PC-3 (cell line): ENCODE measurements around the gene CHST14. TPM values are rescaled to one million over a fixed set of nuclear protein-coding genes. Genes with fewer than 3 reads are reported as not detected.

Source experiments
- ATAC-seq: fragments of 200-7000 bp; cut with Tn5 transposase; 2 replicates; pipeline ENCODE4 v1.9.1; 2020; ENCODE audit warnings: mild to moderate bottlenecking, moderate library complexity
- BruUV-seq: library from RNA; stranded (reverse); fragments of 400-500 nt; replicated peaks from 2 replicates; lab custom pipeline; 2021; lab: Mats Ljungman, UMichigan
- CTCF ChIA-PET: fragments of 300-600 bp; sonication (Branson Sonifier 250); formaldehyde crosslinking; loops from one replicate; lab custom pipeline; 2022; ENCODE audit warnings: antibody characterized with exemption; lab: Charles Lee
- POLR2A ChIA-PET: fragments of 300-600 bp; sonication (Branson Sonifier 250); formaldehyde crosslinking; loops from one replicate; lab custom pipeline; 2022; ENCODE audit warnings: antibody characterized with exemption; ENCODE audit not compliant: unreplicated experiment; lab: Charles Lee
- DNase-seq: peaks from one replicate; pipeline ENCODE4 v3.0.0-alpha.2; 2015
- H2AFZ ChIP-seq: fragments of 300-600 bp; sonication (generic); 2 replicates; pipeline ENCODE4 v1.6.0; 2016; ENCODE audit warnings: antibody characterized with exemption, low read length
- H3F3A ChIP-seq: fragments of 300-600 bp; sonication (generic); one replicate; pipeline ENCODE4 v1.6.0; 2017; ENCODE audit warnings: antibody characterized with exemption, low read length, control low read depth, mild to moderate bottlenecking; ENCODE audit not compliant: unreplicated experiment
- H3K27ac ChIP-seq: fragments of 300-600 bp; sonication (generic); 2 replicates; pipeline ENCODE4 v1.5.1; 2016; ENCODE audit warnings: mild to moderate bottlenecking, low read length
- H3K27me3 ChIP-seq: fragments of 300-600 bp; sonication (generic); 2 replicates; pipeline ENCODE4 v1.6.1; 2016; ENCODE audit warnings: low read length, mixed read lengths
- H3K36me3 ChIP-seq: fragments of 300-600 bp; sonication (generic); 2 replicates; pipeline ENCODE4 v1.6.1; 2016; ENCODE audit warnings: low read depth, mixed run types, low read length, mixed read lengths
- H3K4me1 ChIP-seq: fragments of 300-600 bp; sonication (generic); 2 replicates; pipeline ENCODE4 v1.5.1; 2016; ENCODE audit warnings: low read length; ENCODE audit not compliant: insufficient read depth
- H3K4me2 ChIP-seq: fragments of 300-600 bp; sonication (generic); 2 replicates; pipeline ENCODE4 v1.6.0; 2016; ENCODE audit warnings: low read length
- H3K4me3 ChIP-seq: fragments of 300-600 bp; sonication (generic); 2 replicates; pipeline ENCODE4 v1.5.1; 2016; ENCODE audit warnings: mild to moderate bottlenecking, low read length, mixed read lengths
- H3K79me2 ChIP-seq: fragments of 300-600 bp; sonication (generic); 2 replicates; pipeline ENCODE4 v1.6.1; 2017; ENCODE audit warnings: low read length, mixed read lengths
- H3K9ac ChIP-seq: fragments of 300-600 bp; sonication (generic); 2 replicates; pipeline ENCODE4 v1.6.0; 2016; ENCODE audit warnings: mild to moderate bottlenecking, low read length
- H3K9me2 ChIP-seq: fragments of 300-600 bp; sonication (generic); replicated peaks from 2 replicates; pipeline ENCODE4 v1.6.1; 2016; ENCODE audit warnings: mixed run types, low read length, mixed read lengths
- H3K9me3 ChIP-seq: fragments of 300-600 bp; sonication (generic); 2 replicates; pipeline ENCODE4 v1.6.1; 2016; ENCODE audit warnings: low read length, mixed read lengths
- H4K20me1 ChIP-seq: fragments of 300-600 bp; sonication (generic); 2 replicates; pipeline ENCODE4 v1.6.1; 2016; ENCODE audit warnings: low read length, mixed read lengths
- EZH2 ChIP-seq: fragments of 300-600 bp; sonication (generic); IDR thresholded peaks from one replicate; pipeline ENCODE4 v1.6.1; 2017; ENCODE audit warnings: antibody characterized with exemption, mild to moderate bottlenecking, low read length; ENCODE audit not compliant: unreplicated experiment
- EZH2phosphoT487 ChIP-seq: fragments of 300-600 bp; sonication (generic); IDR thresholded peaks from 2 replicates; pipeline ENCODE4 v1.6.1; 2018; ENCODE audit warnings: mild to moderate bottlenecking, antibody characterized with exemption, low read length, borderline replicate concordance
- intact Hi-C: fragments of 100-400 bp; cut with micrococcal nuclease; formaldehyde crosslinking; loops from 2 replicates; pipeline ENCODE4 v1.9.0; 2023
- total RNA-seq: library from RNA; depleted of rRNA; stranded (reverse); fragments of >200 nt; gene quantifications from 2 replicates; pipeline ENCODE4 v1.2.3, GENCODE V29; 2014
- TF ChIP-seq, protein P1 (sequence below): fragments of 300-600 bp; sonication (generic); conservative IDR thresholded peaks from 2 replicates; pipeline ENCODE4 v1.5.1; 2017; ENCODE audit warnings: antibody characterized with exemption, low read depth, mild to moderate bottlenecking, low read length

The CHST14 gene
- total RNA-seq, 1 experiment from 2014 or later = 13.0 TPM

- CTCF ChIA-PET = no interaction called here
- POLR2A ChIA-PET = no interaction called here
- H3K36me3 ChIP-seq = peaks cover 15% of the 10 kb centered on the region; the same call in 1 of the 2 replicates
- DNase-seq (no peak), ATAC-seq (no peak)
- no TSS peak for BruUV-seq
- H3K4me2 ChIP-seq = no peak overlapping the region
- no peaks in the 10 kb centered on the region for H3K9me3 ChIP-seq
- intact Hi-C loops = no loop called here
- H3K9me2 ChIP-seq = no peaks in the 10 kb centered on the region
- H3K4me3 ChIP-seq = no peak overlapping the region
- H3F3A ChIP-seq = peaks cover 4% of the 10 kb centered on the region
- no peak overlapping the region for H3K27ac ChIP-seq
- H2AFZ ChIP-seq = no peak overlapping the region
- no peaks in the 10 kb centered on the region for H3K27me3 ChIP-seq
- H4K20me1 ChIP-seq = no peaks in the 10 kb centered on the region
- H3K79me2 ChIP-seq = no peaks in the 10 kb centered on the region
- TF ChIP-seq, protein P1, sequence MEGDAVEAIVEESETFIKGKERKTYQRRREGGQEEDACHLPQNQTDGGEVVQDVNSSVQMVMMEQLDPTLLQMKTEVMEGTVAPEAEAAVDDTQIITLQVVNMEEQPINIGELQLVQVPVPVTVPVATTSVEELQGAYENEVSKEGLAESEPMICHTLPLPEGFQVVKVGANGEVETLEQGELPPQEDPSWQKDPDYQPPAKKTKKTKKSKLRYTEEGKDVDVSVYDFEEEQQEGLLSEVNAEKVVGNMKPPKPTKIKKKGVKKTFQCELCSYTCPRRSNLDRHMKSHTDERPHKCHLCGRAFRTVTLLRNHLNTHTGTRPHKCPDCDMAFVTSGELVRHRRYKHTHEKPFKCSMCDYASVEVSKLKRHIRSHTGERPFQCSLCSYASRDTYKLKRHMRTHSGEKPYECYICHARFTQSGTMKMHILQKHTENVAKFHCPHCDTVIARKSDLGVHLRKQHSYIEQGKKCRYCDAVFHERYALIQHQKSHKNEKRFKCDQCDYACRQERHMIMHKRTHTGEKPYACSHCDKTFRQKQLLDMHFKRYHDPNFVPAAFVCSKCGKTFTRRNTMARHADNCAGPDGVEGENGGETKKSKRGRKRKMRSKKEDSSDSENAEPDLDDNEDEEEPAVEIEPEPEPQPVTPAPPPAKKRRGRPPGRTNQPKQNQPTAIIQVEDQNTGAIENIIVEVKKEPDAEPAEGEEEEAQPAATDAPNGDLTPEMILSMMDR = no peak
- no peak for TF ChIP-seq EZH2phosphoT487
- TF ChIP-seq EZH2 = no peak
- peaks cover 9% of the 10 kb centered on the region for H3K4me1 ChIP-seq
- no peak overlapping the region for H3K9ac ChIP-seq
These were observed 4.8 kb upstream of the CHST14 start for GRCh38 chr15:40465939-40466338.

- ATAC-seq = no peak
- TF ChIP-seq, protein P1 = no peak
- TF ChIP-seq EZH2 (no peak), EZH2phosphoT487 (no peak)
These were observed 4.1 kb upstream of the CHST14 start for GRCh38 chr15:40466426-40467260.

DNA sequence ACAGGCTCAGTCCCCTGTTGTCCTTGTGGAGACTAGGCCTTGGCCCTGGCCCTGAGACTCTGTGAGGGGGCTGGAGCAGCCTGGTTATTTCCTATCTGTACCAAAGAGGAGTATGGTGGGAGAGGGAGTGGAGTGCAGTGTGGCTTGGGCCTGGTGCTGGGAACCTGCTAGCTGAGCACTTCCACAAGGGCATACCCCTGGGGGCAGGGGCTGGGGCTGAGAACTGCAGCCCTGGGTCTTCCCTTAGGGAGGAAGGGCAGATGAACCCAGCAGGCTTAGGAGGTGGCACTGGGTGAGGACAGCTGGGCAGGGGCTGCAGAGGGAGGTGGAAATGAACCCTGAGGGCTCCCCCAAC is 3.5 kb upstream of the CHST14 start:
- BruUV-seq = no TSS peak
- ChIA-PET POLR2A (no interaction called here), CTCF (no interaction called here)
- peaks cover 4% of the 10 kb centered on the region for H3F3A ChIP-seq
- no peaks in the 10 kb centered on the region for H4K20me1 ChIP-seq
- no peak overlapping the region for H2AFZ ChIP-seq
- ATAC-seq (no peak), DNase-seq (no peak)
- peaks cover 17% of the 10 kb centered on the region for H3K4me1 ChIP-seq
- H3K36me3 ChIP-seq = peaks cover 15% of the 10 kb centered on the region; the same call in 1 of the 2 replicates
- no peaks in the 10 kb centered on the region for H3K9me2 ChIP-seq
- H3K9me3 ChIP-seq = no peaks in the 10 kb centered on the region
- H3K9ac ChIP-seq = no peak overlapping the region
- H3K4me2 ChIP-seq = no peak overlapping the region
- H3K79me2 ChIP-seq = peaks cover 9% of the 10 kb centered on the region
- no peaks in the 10 kb centered on the region for H3K27me3 ChIP-seq
- H3K27ac ChIP-seq = no peak overlapping the region
- intact Hi-C loops = no loop called here
- H3K4me3 ChIP-seq = no peak overlapping the region
- no peak for TF ChIP-seq EZH2
- TF ChIP-seq EZH2phosphoT487 = no peak
- TF ChIP-seq, protein P1 = no peak

More at GRCh38 chr15:40466426-40467260, 4.1 kb upstream of the CHST14 start:
- H3K4me2 ChIP-seq = no peak overlapping the region
- ChIA-PET CTCF (no interaction called here), POLR2A (no interaction called here)
- H3K9ac ChIP-seq = no peak overlapping the region
- peaks cover 3% of the 10 kb centered on the region for H3K79me2 ChIP-seq
- H3K9me2 ChIP-seq = no peaks in the 10 kb centered on the region
- H3K4me1 ChIP-seq = peaks cover 11% of the 10 kb centered on the region
- H3K27me3 ChIP-seq = no peaks in the 10 kb centered on the region
- H2AFZ ChIP-seq = no peak overlapping the region
- no peak overlapping the region for H3K27ac ChIP-seq
- BruUV-seq = no TSS peak
- no peaks in the 10 kb centered on the region for H3K9me3 ChIP-seq
- no peak for DNase-seq
- no peak overlapping the region for H3K4me3 ChIP-seq
- intact Hi-C loops = no loop called here
- H3F3A ChIP-seq = peaks cover 4% of the 10 kb centered on the region
- peaks cover 15% of the 10 kb centered on the region; the same call in 1 of the 2 replicates for H3K36me3 ChIP-seq
- H4K20me1 ChIP-seq = no peaks in the 10 kb centered on the region
